22Rv1 (cell line): ENCODE measurements around the gene APH1B.

Experiments used
- ZFX ChIP-seq: fragments of 450-650 bp; IDR thresholded peaks from 2 replicates; pipeline ENCODE4 v1.6.1; 2017; ENCODE audit warnings: antibody characterized with exemption, borderline replicate concordance
- TF ChIP-seq, protein P1 (sequence below): fragments of 450-650 bp; IDR thresholded peaks from 2 replicates; pipeline ENCODE4 v1.5.1; 2017; ENCODE audit warnings: mild to moderate bottlenecking

DNA sequence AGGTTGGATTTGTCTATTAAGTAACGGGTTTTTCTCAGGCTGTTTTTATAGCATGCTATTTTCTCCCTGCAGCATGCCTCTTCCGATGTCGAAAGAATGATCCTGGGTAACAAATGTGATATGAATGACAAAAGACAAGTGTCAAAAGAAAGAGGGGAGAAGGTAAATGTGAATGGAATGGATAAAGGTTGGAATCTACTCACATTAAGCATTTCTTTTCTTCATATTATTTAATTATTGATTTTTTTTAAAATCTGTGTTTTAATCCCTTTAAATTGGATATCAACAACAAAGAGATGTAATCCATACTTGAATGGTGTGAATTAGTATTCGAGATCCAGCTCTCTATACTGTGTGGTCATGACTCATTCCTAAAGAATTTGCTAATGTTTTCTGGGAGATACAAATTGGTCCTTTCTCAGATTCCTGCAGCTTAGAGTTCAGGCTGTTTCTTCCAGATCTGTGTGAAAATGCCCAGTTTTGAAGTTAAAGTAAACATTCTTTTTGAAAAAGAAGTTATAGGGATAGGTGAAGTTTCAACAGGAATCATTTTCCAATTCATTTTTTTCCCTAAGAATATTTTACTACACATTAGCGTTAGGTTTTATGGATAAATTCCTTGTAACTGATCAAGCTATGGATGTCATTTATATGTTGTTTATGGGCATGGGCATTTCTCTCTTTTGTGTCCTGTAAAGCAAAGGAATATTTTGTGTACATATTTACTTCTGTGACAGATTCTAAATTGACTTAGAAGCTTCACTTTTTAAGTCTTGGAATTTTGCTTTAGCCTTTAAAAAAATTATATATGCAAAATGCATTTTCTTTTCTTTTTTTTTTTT lies 20.8 kb upstream of the APH1B start:
- TF ChIP-seq, protein P1, sequence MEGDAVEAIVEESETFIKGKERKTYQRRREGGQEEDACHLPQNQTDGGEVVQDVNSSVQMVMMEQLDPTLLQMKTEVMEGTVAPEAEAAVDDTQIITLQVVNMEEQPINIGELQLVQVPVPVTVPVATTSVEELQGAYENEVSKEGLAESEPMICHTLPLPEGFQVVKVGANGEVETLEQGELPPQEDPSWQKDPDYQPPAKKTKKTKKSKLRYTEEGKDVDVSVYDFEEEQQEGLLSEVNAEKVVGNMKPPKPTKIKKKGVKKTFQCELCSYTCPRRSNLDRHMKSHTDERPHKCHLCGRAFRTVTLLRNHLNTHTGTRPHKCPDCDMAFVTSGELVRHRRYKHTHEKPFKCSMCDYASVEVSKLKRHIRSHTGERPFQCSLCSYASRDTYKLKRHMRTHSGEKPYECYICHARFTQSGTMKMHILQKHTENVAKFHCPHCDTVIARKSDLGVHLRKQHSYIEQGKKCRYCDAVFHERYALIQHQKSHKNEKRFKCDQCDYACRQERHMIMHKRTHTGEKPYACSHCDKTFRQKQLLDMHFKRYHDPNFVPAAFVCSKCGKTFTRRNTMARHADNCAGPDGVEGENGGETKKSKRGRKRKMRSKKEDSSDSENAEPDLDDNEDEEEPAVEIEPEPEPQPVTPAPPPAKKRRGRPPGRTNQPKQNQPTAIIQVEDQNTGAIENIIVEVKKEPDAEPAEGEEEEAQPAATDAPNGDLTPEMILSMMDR, result no peak
- no peak for TF ChIP-seq ZFX
